AG09309 (cell line): ENCODE data around the gene TSPAN19.

ENCODE experiments used
- DNase-seq: peaks from one replicate; pipeline ENCODE4 v3.0.0-alpha.2; 2010; ENCODE audit warnings: low read depth
- H3K4me3 ChIP-seq: 2 replicates; pipeline ENCODE4 v1.5.1; 2011; ENCODE audit warnings: mild to moderate bottlenecking, low read depth, low read length, moderate library complexity; ENCODE audit not compliant: control insufficient read depth
- TF ChIP-seq, protein P1 (sequence below): IDR thresholded peaks from 2 replicates; pipeline ENCODE4 v1.5.1; 2011; ENCODE audit warnings: mild to moderate bottlenecking, low read depth, low read length, inconsistent platforms; ENCODE audit not compliant: insufficient read depth, control insufficient read depth; ENCODE audit errors: missing control alignments

TSPAN19 gene

DNA sequence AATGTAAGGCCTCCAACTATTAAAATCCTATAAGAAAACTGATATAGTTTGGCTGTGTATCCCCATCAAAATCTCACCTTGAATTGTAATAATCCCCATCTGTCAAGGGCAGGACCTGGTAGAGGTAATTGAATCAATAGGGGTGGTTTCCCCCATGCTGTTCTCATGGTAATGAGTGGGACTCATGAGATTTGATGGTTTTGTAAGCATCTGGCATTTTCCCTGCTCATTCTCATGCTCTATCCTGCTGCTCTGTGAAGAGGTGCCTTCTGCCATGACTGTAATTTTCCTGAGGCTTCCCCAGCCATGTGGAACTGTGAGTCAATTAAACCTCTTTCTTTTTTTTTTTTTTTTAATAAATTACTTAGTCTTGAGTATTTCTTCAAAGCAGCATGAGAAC lies 31.9 kb downstream of the TSPAN19 start:
- no peak overlapping the region for H3K4me3 ChIP-seq
- TF ChIP-seq, protein P1, sequence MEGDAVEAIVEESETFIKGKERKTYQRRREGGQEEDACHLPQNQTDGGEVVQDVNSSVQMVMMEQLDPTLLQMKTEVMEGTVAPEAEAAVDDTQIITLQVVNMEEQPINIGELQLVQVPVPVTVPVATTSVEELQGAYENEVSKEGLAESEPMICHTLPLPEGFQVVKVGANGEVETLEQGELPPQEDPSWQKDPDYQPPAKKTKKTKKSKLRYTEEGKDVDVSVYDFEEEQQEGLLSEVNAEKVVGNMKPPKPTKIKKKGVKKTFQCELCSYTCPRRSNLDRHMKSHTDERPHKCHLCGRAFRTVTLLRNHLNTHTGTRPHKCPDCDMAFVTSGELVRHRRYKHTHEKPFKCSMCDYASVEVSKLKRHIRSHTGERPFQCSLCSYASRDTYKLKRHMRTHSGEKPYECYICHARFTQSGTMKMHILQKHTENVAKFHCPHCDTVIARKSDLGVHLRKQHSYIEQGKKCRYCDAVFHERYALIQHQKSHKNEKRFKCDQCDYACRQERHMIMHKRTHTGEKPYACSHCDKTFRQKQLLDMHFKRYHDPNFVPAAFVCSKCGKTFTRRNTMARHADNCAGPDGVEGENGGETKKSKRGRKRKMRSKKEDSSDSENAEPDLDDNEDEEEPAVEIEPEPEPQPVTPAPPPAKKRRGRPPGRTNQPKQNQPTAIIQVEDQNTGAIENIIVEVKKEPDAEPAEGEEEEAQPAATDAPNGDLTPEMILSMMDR, result no peak
- DNase-seq, result no peak

DNA sequence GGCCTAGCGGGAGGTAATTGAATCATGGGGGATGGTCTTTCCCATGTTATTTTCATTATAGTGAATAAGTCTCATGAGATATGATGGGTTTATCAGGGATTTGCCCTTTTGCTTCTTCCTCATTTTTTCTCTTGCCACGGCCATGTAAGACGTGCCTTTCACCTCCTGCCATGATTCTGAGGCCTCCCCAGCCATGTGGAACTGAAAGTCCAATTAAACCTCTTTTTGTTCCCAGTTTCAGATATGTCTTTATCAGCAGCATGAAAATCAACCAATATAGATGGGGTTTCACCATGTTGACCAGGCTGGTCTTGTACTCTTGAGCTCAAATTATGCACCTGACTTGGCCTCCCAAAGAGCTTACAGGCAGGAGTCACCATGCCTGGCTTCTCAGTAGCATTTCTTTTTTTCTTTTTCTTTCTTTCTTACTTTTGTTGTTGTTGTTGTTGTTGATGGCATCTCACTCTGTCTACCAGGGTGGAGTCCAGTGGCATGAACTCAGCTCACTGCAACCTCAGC lies 33.2 kb downstream of the TSPAN19 start:
- H3K4me3 ChIP-seq, result no peak overlapping the region
- no peak for DNase-seq
- TF ChIP-seq, protein P1, result no peak

- no peak overlapping the region for H3K4me3 ChIP-seq
- no peak for DNase-seq
- TF ChIP-seq, protein P1, result no peak
Observed at GRCh38 chr12:85000729-85001128, 35.3 kb downstream of the TSPAN19 start.

GRCh38 chr12:84998341-84998740 lies 37.7 kb downstream of the TSPAN19 start:
- TF ChIP-seq, protein P1, result no peak
- no peak for DNase-seq
- no peak overlapping the region for H3K4me3 ChIP-seq

DNA sequence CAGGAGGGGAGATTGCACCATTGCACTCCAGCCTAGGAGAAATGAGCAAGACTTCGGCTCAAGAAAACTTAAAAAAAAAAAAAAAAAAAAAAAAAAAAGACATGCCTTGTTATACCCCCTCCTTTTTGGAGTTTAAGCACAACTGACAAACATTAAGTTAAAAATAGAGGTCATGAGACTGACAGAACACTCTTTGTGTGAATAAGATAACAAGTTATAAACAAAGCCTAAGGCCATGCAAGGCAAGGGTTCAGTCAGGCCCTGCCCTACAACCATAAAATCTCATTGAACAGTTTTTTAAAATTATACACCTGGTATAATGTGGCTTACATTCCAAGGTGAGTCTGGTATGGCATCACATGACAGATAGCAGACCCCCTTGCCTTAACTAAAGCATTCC lies 39.3 kb downstream of the TSPAN19 start:
- DNase-seq, result no peak

DNA sequence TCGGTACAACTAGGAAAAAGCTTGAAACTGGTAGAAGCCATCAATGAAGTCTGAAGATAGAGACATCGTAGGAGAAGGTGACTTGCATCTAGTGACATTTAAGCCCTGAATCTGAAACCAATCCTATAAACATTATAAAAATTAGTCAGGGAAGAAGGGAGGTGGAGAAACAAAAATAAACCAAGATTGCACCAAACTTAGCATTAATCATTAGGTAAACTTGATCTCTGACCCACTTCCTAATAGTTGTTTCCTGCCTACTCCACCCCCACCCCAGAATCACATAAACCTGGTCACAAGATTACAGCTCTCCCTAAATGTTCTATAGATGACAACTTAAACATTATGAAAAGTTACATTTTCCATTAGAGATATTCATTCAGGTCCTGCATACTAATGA lies 40.4 kb downstream of the TSPAN19 start:
- TF ChIP-seq, protein P1, result no peak

More for the DNA sequence above, 39.3 kb downstream of the TSPAN19 start:
- H3K4me3 ChIP-seq, result no peak overlapping the region
- TF ChIP-seq, protein P1, result no peak

DNA sequence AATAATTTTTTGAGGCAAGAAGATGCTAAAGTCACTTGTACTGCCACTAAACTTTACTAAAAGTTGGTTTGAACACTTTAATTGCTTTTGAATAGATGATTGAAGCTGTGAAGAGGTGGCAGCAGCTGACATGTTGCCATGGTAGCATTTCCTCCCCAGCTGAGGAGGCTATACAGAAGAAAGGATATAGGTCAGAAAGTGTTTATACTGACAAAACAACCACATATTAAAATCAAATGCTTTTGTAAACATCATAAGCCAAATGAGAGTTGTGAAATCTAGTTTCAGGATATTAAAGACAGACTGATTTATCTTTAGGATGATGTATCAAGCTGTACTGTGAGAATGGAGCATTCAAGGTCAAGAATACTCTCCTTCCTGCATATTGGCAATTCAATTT lies 41.7 kb downstream of the TSPAN19 start:
- H3K4me3 ChIP-seq, result no peak overlapping the region
- TF ChIP-seq, protein P1, result no peak
- DNase-seq, result no peak

More for the DNA sequence above, 40.4 kb downstream of the TSPAN19 start:
- no peak for DNase-seq
- no peak overlapping the region for H3K4me3 ChIP-seq
